Glomerular visceral epithelial cell (primary cell): ENCODE data around the gene FGD4.
"Not testable (repeated sequence)": the region's sequence is repeated elsewhere in the genome, so short reads cannot be mapped to it uniquely, and the experiment has no call there.

ENCODE experiments used
- DNase-seq: peaks from one replicate; pipeline ENCODE4 v3.0.0-alpha.2; 2016; ENCODE audit errors: extremely low spot score

FGD4 gene

GRCh38 chr12:32519047-32519446, 119.7 kb downstream of the FGD4 start:
- no peak for DNase-seq

GRCh38 chr12:32522331-32523221, 123.2 kb downstream of the FGD4 start:
- DNase-seq, result no peak

- DNase-seq, result not testable (repeated sequence)
These were observed 126.4 kb downstream of the FGD4 start for GRCh38 chr12:32525802-32526201.

- DNase-seq, result not testable (repeated sequence)
These were observed 127.0 kb downstream of the FGD4 start for GRCh38 chr12:32526343-32526742.

- DNase-seq, result no peak
These were observed 133.1 kb downstream of the FGD4 start for GRCh38 chr12:32532422-32532821.

GRCh38 chr12:32532951-32533350, 133.6 kb downstream of the FGD4 start:
- DNase-seq, result no peak

- DNase-seq, result not testable (repeated sequence)
These were observed 134.1 kb downstream of the FGD4 start for GRCh38 chr12:32533506-32533905.

GRCh38 chr12:32533971-32534590, 134.7 kb downstream of the FGD4 start:
- DNase-seq, result peak; percentile 62

- no peak for DNase-seq
These were observed 135.3 kb downstream of the FGD4 start for GRCh38 chr12:32534698-32535097.

- DNase-seq, result peak; percentile 69
These were observed 136.1 kb downstream of the FGD4 start for GRCh38 chr12:32535288-32535999.

GRCh38 chr12:32536000-32536345, 136.6 kb downstream of the FGD4 start:
- DNase-seq, result no peak

- DNase-seq, result no peak
These were observed 142.5 kb downstream of the FGD4 start for GRCh38 chr12:32541754-32542374.

- peak; percentile 6 for DNase-seq
These were observed 143.3 kb downstream of the FGD4 start for GRCh38 chr12:32542428-32543229.

- DNase-seq, result no peak
These were observed 145.5 kb downstream of the FGD4 start for GRCh38 chr12:32544893-32545292.

- DNase-seq, result no peak
These were observed 146.1 kb downstream of the FGD4 start for GRCh38 chr12:32545413-32545980.

GRCh38 chr12:32546272-32546671, 146.9 kb downstream of the FGD4 start:
- no peak for DNase-seq

GRCh38 chr12:32548691-32549281, 149.4 kb downstream of the FGD4 start:
- DNase-seq, result peak; percentile 69

- DNase-seq, result peak; percentile 25
These were observed 150.3 kb downstream of the FGD4 start for GRCh38 chr12:32549675-32550079.

GRCh38 chr12:32551058-32551457, 151.7 kb downstream of the FGD4 start:
- DNase-seq, result no peak

GRCh38 chr12:32558903-32559302, 159.5 kb downstream of the FGD4 start:
- no peak for DNase-seq

- DNase-seq, result no peak
These were observed 160.1 kb downstream of the FGD4 start for GRCh38 chr12:32559434-32559833.
